CD1c-positive myeloid dendritic cell (primary cell): ENCODE measurements around the gene OTOL1.

Experiments
- DNase-seq: peaks from one replicate; pipeline ENCODE4 v3.0.0-alpha.2; 2016; ENCODE audit errors: extremely low spot score

OTOL1 gene

DNA sequence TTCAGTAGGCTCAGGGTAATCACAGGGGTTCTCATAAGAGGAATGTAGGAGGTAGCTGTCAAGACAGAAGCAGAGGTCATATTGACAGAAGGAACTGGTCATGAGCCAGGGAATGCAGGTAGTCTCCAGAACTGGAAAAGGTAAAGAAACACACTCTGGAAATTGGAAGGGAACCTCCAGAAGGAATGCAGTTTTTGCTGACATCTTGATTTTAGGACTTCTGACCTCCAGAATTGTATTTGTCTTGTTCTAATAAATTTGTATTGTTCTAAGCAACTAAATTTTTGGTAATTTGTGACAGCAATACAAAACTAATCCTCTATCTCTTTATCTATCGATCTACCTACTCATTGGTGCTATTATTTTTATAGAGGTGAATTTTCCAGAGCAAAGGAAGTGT is 49.2 kb downstream of the OTOL1 start:
- DNase-seq: no peak

DNA sequence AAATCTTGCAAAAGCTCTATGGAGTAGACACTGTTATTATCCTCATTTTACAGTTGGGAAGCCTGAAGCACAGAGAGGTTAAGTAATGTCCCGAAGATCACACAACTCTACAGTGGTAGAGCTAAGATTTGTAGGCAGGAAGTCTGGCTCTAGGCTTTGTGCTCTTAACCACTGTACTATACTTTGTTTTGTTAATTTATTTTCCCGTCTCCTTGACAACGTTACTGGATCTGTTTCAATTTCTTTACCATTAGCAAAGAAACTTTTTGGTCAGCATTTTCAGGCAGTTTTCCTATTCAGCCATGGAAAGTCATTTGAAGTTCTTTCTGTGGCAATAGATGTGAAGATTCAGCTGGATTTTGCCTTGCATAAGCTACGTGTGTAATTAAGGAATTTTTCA is 51.7 kb downstream of the OTOL1 start:
- no peak for DNase-seq

DNA sequence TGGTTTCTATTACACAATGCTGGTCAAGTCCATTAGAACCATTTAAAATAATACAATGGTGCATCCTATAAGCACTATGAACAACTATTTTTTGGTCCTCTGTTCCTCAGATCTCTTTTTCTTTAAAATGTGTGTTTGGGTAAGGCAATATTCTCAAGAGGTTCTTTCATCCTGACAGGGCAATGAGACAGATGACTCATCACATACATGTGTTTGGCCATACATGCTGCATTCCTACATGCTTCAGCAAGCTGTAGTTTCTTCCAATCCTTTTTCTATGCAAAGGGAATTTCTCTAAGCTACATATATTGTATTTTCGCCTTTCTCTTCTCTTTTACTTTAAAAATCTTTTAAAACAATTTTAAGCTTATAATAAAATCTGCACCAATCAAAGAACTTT is 52.7 kb downstream of the OTOL1 start:
- DNase-seq: no peak

GRCh38 chr3:161550491-161551195 is 54.0 kb downstream of the OTOL1 start:
- DNase-seq: no peak

- no peak for DNase-seq
Observed at GRCh38 chr3:161551697-161552096, 55.1 kb downstream of the OTOL1 start.

DNA sequence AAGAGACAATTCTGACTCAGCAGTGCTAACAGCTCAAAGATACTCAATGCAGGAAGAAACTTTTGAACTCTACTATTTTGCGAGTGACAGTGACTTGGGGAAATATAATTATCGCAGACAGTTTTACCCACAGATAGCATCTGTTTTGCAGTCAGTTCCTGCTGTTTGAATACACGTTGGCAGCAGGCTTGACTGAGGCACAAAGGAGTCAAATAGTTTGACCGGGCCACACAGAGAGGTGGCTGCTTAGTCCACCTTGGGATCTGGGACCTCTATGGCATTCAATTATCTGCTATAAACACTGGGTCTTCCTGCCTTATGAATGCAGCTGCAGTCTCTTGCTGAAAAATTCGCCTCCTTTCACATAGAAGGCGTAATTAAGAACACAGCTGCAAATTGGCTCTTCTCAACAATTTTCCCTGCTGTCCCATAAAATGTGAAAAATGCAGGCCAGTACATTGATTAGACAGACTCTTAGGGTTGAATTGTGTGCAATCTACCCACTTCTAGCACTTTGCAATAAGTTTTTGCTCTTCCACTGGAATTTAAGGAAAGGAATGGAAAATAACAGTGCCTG is 56.5 kb downstream of the OTOL1 start:
- no peak for DNase-seq
